ENCODE measurements around the gene SINHCAF. TPM values are rescaled to one million over a fixed set of nuclear protein-coding genes. Genes with fewer than 3 reads are reported as not detected.

The SINHCAF gene
- total and polyA plus RNA-seq, 2 of the 8 experiments (the other 6 are each of a cell fraction or from before 2014, with no cell fraction given) = 138 to 576 TPM

DNA sequence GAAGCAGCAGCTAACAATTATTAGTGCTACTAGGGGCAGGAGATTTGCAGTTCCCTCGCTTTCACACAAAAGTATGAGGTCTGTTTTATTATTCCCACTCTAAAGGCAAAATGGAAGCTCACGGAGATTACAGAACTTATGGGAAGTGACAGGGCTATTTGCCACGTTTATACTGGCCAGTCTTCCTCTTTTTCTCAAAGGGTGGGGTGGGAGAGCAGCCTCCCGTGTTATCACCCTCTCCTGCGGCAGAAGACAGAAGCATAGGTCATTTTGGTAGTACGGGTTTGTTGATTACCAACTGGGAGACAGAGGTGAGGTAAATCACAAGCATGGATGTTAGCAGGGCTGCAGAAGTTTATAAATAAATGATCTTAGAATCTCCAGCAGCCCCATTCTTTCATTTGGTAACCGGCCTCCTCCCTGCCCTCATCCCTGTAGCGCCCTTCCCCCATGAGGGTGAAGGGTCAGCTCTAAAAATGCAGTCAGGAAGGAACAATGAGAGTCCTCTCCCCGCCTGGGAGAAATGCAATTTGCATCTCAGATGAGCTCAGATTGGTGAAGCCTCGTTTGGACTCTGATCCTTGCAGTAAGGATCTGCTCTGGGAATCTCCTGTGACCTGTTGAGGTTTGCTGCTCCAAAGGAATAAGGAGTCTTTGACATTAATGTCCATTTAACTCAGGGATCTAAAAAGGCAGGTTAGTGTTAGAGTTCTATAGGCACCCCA is 44.7 kb upstream of the SINHCAF start (continued):
- TF ChIP-seq, protein P1, sequence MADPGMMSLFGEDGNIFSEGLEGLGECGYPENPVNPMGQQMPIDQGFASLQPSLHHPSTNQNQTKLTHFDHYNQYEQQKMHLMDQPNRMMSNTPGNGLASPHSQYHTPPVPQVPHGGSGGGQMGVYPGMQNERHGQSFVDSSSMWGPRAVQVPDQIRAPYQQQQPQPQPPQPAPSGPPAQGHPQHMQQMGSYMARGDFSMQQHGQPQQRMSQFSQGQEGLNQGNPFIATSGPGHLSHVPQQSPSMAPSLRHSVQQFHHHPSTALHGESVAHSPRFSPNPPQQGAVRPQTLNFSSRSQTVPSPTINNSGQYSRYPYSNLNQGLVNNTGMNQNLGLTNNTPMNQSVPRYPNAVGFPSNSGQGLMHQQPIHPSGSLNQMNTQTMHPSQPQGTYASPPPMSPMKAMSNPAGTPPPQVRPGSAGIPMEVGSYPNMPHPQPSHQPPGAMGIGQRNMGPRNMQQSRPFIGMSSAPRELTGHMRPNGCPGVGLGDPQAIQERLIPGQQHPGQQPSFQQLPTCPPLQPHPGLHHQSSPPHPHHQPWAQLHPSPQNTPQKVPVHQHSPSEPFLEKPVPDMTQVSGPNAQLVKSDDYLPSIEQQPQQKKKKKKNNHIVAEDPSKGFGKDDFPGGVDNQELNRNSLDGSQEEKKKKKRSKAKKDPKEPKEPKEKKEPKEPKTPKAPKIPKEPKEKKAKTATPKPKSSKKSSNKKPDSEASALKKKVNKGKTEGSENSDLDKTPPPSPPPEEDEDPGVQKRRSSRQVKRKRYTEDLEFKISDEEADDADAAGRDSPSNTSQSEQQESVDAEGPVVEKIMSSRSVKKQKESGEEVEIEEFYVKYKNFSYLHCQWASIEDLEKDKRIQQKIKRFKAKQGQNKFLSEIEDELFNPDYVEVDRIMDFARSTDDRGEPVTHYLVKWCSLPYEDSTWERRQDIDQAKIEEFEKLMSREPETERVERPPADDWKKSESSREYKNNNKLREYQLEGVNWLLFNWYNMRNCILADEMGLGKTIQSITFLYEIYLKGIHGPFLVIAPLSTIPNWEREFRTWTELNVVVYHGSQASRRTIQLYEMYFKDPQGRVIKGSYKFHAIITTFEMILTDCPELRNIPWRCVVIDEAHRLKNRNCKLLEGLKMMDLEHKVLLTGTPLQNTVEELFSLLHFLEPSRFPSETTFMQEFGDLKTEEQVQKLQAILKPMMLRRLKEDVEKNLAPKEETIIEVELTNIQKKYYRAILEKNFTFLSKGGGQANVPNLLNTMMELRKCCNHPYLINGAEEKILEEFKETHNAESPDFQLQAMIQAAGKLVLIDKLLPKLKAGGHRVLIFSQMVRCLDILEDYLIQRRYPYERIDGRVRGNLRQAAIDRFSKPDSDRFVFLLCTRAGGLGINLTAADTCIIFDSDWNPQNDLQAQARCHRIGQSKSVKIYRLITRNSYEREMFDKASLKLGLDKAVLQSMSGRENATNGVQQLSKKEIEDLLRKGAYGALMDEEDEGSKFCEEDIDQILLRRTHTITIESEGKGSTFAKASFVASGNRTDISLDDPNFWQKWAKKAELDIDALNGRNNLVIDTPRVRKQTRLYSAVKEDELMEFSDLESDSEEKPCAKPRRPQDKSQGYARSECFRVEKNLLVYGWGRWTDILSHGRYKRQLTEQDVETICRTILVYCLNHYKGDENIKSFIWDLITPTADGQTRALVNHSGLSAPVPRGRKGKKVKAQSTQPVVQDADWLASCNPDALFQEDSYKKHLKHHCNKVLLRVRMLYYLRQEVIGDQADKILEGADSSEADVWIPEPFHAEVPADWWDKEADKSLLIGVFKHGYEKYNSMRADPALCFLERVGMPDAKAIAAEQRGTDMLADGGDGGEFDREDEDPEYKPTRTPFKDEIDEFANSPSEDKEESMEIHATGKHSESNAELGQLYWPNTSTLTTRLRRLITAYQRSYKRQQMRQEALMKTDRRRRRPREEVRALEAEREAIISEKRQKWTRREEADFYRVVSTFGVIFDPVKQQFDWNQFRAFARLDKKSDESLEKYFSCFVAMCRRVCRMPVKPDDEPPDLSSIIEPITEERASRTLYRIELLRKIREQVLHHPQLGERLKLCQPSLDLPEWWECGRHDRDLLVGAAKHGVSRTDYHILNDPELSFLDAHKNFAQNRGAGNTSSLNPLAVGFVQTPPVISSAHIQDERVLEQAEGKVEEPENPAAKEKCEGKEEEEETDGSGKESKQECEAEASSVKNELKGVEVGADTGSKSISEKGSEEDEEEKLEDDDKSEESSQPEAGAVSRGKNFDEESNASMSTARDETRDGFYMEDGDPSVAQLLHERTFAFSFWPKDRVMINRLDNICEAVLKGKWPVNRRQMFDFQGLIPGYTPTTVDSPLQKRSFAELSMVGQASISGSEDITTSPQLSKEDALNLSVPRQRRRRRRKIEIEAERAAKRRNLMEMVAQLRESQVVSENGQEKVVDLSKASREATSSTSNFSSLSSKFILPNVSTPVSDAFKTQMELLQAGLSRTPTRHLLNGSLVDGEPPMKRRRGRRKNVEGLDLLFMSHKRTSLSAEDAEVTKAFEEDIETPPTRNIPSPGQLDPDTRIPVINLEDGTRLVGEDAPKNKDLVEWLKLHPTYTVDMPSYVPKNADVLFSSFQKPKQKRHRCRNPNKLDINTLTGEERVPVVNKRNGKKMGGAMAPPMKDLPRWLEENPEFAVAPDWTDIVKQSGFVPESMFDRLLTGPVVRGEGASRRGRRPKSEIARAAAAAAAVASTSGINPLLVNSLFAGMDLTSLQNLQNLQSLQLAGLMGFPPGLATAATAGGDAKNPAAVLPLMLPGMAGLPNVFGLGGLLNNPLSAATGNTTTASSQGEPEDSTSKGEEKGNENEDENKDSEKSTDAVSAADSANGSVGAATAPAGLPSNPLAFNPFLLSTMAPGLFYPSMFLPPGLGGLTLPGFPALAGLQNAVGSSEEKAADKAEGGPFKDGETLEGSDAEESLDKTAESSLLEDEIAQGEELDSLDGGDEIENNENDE (IDR thresholded peaks at IDR 0.05; ENCODE audit: insufficient replicate concordance, low read length) = no peak
- TF ChIP-seq HDAC2 (IDR thresholded peaks at IDR 0.05; ENCODE audit: borderline replicate concordance in 1 of 2, low read depth in 2 of 2, low read length in 2 of 2) = no peak
- 0 out of 2 replicates have a peak, but pooled peaks have one; percentile 44 for TF ChIP-seq RXRA (IDR thresholded peaks at IDR 0.05; ENCODE audit: insufficient read depth, low read depth, low read length)
- peak; percentile 63; the same call in 1 of the 2 replicates for TF ChIP-seq YY1 (IDR thresholded peaks at IDR 0.05; ENCODE audit: low read depth, low read length)
- TF ChIP-seq, protein P2, sequence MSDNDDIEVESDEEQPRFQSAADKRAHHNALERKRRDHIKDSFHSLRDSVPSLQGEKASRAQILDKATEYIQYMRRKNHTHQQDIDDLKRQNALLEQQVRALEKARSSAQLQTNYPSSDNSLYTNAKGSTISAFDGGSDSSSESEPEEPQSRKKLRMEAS (IDR thresholded peaks at IDR 0.05) = no peak
- TF ChIP-seq SP1 (IDR thresholded peaks at IDR 0.05; ENCODE audit: low read depth, low read length) = peak; percentile 89
- no peak for TF ChIP-seq PHF8 (conservative IDR thresholded peaks at IDR 0.05; ENCODE audit: low read depth, low read length)
- TF ChIP-seq ZNF274 (IDR thresholded peaks at IDR 0.05; ENCODE audit: borderline replicate concordance, extremely low read depth, low read length) = no peak
- no peak for TF ChIP-seq NANOG (IDR thresholded peaks at IDR 0.05; ENCODE audit: insufficient read depth, low read depth, low read length, poor library complexity, severe bottlenecking)
